Measurements from ENCODE around the gene ITGB1BP1.

ITGB1BP1 gene, protein sequence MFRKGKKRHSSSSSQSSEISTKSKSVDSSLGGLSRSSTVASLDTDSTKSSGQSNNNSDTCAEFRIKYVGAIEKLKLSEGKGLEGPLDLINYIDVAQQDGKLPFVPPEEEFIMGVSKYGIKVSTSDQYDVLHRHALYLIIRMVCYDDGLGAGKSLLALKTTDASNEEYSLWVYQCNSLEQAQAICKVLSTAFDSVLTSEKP

DNA sequence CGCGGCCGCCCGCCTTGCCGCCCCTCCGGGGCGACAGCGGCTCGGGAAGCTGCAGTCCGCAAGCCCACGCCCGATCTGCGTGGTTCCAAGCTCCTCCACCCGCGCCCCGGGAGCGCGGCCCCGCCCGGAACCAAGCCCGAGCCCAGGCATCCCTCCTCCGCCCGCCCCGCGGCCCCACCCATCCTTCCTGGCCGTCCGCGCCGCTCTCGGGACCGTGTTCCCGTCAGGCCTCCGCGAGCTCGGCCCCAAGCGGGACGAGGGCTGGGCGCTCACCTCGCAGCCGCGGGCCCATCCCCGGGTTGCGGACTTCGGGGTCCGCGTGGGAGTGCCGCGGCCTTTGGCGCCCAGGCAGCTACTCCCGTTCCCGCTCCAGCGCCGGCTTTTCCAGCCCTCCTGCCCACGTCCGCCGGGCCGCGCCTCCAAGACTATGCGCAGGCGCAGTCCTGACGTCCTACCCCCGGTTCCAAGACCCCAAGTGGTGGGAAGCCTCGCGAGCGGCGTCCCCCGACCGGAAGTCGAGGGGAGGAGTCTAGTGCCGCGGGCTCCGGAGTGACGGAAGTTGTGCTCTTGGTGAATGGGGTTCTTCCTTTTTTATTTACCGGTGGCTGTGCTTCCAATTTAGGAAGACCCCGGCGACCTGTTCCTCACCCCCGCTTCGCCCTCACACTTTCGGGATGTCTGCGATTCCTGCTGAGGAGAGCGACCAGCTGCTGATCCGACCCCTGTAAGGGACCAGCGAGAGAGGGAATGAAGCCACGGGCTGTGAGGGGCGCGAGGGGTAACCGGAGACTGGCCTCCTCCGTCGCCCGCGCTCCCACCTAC lies at the start of gene ITGB1BP1, which contains the start of gene CPSF3:
TSS of gene ITGB1BP1 (minus strand) at position 429 of the 822 bp plus-strand sequence. CDS start 4,831 bp downstream, outside the sequence.
TSS of gene CPSF3 (plus strand) at position 555 of the 822 bp plus-strand sequence. CDS start at position 675, 120 bp downstream.
- ATAC-seq = peak; percentile 85 to 88

DNA sequence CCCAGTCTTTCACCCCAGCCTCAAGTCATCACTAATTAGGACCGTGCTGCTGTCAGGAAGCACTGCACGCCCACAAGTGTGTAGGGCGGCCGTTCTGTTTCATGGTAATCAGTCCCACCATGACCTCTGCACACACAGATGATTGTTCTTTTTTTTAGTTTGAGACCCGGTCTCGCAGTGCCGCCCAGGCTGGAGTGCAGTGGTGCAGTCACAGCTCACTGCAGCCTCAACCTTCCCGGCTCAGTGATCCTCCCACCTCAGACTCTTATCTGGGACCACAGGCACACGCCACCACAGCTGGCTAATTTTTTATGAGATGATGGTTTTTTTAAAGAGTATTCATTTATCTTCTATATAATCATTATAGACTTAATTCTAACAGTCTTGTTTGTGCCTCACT lies 49.2 kb upstream of the ITGB1BP1 start:
- ATAC-seq = no peak

DNA sequence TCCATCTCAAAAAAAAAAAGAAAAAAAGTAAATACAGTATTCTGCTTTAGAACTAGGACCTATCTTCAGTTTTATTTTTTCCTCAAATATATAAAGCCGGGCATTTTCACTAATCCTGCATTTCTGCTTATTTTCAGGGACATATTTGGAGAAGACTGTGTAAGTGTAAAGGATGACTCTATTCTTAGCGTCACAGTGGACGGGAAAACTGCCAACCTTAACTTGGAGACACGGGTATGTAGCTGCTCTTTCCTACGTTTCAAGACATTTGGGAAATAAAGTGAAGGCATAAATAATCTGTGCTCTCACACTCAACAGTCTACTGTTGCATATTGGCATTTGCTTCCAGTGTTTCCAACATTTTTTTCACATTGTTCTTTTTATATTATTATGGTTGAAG lies 47.9 kb upstream of the ITGB1BP1 start:
- no peak for ATAC-seq

DNA sequence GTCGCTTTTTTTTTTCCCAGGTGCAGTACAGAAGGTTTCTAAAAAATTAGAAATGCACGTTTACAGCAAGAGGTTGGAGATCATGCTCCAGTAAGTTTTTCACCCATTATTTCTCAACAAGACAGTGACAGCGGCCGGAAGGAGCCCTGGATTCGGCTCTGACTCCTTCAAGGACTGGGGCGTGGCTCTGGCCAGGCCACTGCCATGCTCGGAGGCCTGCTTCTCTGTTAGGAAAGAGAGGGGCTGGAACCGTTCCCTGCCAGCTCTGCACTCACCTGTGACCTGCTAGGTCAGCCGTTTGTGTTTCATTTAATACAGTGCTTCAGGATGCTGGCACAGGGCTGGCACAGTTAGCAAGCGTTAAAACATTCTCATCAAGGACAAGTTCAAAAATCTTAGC lies 44.4 kb upstream of the ITGB1BP1 start:
- ATAC-seq = no peak

DNA sequence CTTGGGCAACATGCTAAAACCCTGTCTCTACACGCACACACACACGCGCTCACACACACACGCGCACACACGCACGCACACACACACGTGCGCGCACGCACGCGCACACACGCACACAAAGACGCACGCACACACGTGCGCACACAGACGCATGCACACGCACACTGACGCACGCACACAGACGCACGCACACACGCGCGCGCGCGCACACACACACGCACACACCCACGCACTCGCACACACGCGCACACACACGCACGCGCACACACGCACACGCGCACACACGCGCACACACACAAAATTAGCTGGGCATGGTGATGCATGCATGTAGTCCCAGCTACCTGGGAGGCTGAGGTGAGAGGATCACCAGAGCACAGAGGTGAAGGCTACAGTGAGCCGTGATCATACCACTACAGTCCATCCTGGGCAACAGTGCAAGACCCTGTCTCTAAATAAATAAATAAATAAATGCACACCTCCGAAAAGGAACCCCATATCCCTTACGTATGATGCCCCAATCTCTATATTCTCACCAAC lies 42.9 kb upstream of the ITGB1BP1 start:
- ATAC-seq = no peak

DNA sequence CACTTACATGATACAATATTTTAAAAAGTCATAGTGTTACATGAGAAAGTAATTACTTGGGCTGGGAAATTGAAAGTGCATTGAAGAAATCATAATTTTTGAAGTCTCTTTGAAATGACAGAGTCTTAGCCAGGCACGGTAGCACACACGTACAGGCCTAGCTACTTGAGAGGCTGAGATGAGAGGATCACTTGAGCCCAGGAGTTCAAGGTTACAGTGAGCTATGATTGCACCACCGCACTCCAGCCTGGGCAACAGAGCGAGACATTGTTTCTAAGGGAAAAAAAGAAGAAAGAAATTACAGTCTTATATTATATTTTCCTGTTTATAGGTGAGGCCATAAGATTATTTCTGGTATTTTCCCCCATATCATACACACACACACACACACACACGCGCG lies 41.8 kb upstream of the ITGB1BP1 start:
- ATAC-seq = no peak

DNA sequence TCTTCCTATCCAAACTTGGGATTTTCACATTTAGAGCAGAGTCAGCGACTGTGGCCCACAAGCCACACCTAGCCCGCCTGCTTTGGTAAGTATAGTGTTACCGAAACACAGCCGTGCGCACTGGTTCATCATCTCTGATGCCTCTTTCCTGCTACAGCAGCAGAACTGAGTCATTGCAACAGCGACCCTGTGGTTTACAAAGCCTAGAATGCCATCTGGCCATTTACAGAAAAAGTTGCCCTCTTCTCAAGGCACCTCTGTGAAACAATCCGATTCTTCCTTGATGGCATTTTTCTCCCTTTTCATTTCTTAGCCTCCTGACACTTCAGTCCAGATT lies 40.3 kb upstream of the ITGB1BP1 start:
- peak; percentile 67 to 77 for ATAC-seq

DNA sequence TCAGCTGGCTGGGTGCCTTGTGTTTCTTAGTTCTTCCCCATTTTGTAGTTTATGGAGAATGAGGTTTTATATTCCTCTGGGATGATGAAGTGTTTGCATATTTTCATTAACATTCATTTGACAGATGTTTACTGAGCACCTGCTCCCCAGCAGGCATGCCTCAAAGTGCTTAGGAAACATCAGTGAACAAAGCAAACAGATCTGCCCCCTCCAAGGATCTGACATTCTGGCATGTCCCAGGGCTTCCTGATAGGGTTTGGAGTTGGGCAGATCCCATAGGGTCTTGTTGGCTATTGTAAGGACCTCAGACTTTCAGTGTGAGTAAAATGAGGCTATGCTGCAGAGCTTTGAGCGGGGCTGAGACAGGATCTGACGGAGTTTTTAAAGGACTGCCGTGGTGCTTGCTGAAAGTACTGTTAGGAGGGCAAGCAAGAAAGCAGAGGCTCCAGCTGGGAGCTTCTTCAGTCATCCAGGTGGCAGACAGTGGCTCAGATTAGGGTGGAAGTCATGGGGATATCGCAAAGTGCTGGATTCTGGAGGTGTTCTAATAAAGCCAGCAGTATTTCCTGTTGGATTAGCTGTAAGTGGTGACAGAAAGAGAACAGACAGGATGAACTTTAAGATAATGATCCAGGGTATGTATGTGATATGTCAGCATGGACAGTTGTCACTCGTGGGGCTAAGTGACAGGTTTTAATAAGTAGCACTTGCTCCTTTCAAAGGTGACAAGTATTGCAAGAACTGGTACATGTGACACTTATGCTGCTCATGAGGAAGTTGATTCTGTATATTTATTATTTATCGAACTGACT lies 39.8 kb upstream of the ITGB1BP1 start:
- ATAC-seq = no peak

DNA sequence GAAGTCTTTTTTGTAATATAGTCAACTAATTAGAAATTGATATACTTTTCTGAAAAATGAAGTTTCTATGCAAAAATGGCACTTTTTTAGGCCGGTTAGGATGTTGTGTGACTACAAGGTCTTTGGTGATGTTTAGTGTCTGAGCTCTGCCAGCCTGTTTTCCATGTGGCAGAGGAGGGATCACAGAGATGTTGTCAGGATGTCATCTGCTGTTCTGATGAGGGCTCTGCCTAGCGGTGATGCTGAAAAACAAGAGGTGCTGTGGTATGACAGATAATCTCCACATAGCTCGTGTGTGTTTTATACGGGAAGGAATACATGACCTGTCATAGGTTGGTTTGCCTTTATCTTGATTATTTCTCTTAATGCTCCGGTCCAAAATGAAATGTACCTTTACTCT lies 39.0 kb upstream of the ITGB1BP1 start:
- ATAC-seq = no peak

DNA sequence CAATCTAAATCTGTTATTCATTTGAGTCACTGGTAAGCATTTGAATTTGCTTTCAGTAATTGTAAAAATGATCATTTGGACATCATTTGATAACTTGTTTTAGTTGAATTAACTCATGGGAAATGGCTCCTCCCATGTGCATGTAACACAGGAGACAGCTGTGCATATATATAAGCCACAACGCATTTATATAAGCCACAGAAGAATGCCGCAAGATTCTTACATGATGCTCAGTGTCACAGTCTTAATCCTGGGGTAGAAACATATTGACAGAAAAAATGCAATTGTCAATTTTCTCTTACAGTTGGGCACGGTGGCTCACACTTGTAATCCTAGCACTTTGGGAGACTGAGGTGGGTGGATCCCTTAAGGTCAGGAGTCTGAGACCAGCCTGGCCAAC lies 37.8 kb upstream of the ITGB1BP1 start:
- ATAC-seq = no peak

DNA sequence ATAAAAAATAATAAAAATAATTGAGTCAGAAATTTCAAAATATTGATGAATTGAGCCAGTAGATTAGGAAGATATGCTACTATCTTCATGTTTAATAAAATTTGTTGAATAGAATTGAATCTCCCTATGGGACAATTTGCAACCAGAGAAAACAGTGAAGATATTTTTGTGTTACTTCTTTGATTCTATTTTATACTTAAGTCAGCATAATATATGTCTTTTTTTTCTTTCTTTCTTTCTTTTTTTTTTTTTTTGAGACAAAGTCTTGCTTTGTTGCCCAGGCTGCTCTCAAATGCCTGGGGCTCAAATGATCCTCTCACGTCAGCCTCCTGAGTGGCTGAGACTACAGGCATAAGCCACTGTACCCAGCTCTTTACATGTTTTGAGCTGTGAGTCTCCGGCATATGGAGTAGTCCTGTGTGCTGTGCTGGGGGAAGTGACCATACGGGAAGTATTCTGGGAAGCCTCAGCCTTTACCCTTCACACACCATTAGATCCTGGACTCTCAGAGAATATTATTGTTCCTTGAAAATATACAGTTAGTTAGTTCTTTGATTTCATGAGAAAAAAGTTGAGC lies 37.2 kb upstream of the ITGB1BP1 start:
- no peak for ATAC-seq

DNA sequence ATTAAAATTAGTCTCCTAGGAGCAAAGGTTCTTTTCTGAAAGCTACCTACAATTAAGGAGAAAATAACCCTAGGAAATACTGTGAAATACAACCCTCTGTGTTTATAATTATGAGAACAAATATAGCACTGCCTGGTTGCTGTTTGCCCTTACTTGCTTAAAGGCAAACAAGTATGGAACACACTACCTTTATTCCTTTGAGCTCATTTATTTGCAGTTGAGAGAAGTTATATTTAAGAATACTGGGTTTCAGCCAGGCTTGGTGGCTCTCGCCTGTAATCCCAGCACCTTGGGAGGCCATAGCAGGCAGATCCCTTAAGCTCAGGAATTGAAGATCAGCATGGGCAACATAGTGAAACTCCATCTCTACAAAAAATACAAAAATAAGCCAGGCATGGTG lies 27.9 kb upstream of the ITGB1BP1 start:
- ATAC-seq = no peak

DNA sequence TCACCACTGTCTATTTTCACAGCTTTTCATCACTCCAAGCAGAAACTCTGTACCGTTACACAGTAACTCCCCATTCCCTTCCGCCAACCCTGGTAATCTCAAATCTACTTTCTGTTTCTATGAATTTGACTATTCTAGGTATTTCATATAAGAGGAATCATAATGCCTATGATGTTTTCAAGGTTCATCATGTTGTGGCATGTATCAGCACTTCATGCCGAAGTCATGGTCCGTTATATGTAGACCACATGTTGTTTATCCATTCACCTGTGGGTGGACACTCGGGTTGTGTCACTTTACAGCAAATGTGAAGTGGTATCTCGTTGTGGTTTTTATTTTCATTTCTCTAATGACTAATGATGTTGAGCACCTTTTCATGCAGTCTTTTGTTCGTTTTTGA lies 21.8 kb upstream of the ITGB1BP1 start:
- peak; percentile 90 to 94 for ATAC-seq

DNA sequence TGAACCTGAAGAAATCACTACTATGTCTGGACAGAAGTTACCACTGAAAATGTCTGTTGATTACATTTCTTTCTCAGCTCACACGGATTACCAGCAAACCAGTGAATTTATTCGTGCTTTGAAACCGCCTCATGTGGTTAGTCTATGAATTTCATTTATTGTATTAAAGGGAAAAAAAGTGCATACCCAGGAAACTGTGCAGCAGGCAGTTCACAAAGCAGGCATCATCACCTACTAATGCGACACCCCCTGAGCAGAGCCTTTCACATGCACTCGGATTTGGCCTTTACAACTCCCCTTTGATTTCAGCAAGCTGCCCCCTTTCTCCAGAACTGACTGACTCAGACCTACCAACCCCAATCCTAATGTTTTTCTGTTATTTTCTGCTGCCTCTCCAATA lies 20.2 kb upstream of the ITGB1BP1 start:
- ATAC-seq = no peak

DNA sequence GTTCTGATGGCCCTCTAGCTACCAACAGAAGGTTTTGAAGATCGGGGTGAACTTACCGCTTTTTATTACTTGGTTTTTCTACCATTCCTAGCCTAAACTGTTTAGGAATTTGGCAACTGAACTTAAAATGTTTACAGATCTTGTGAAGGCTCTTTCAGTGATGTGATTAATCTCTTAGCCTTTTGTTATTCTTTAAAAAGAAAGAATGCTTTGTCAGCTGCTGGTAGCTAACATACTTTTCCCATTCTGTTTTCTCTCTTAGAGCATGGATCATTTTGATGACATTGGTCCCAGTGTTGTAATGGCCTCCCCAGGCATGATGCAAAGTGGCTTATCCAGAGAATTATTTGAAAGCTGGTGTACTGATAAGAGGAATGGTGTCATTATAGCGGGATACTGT lies 18.2 kb upstream of the ITGB1BP1 start:
- no peak for ATAC-seq

DNA sequence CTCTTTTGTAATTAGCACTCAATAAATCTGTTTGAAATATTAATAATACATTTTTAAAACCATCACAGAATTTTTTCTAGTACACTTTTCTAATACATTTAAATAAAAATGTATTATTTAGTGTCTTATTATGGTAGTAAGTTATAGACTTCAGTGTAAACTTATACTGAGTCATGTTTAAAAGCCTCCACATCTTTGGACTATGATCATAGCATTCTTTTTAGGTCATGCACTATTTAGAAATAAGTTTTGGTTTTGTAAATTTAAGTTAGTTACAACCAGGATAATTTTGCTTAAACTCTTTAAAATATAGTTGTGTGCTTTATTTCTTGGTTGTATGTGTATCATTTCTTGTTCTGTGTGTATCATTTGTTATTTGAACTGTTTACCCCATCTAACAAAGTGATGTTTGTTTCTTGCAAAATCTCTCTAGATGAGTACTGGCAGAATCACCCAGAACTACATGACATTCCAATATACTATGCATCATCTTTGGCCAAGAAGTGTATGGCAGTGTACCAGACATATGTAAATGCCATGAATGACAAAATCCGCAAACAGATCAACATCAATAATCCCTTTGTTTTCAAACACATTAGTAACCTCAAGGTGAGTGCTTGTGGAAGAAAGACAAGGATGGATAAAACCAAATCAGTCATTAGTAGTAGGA lies 16.9 kb upstream of the ITGB1BP1 start:
- ATAC-seq = no peak

DNA sequence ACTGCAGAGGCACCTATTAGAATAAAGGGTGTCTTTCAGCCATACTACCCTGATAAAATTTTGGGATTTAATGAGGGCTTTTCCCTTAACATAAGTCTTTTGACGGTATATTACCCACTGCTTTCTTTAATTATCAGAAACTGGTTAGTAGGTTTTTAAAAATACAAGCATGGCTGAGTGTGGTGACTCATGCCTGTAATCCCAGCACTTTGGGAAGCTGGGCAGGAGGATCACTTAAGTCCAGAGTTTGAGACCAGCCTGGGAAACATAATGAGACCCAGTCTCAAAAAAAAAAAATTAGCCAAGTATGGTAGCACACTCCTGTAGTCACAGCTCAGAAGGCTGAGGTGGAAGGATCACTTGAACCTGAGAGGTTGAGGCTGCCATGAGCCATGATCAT lies 16.2 kb upstream of the ITGB1BP1 start:
- ATAC-seq = no peak

DNA sequence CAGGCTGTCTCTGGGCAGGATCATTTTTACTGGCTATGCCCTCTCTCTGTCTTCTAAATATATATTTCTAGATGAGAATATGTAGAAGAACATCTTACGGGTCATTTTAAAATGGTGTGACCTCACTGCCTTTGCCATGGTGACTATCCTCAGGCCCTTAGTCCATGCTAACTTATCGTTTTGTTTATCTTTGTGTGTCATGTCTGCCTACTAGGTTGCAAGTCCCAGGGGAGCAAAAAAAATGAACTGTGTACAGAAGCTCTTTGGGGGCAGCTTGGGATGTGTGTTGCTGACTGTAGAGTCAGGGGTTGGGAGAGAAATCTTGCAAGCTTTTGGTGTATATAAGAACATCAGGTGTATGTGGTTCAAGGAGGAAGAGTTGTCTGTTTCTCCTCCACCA lies 11.2 kb upstream of the ITGB1BP1 start:
- no peak for ATAC-seq

DNA sequence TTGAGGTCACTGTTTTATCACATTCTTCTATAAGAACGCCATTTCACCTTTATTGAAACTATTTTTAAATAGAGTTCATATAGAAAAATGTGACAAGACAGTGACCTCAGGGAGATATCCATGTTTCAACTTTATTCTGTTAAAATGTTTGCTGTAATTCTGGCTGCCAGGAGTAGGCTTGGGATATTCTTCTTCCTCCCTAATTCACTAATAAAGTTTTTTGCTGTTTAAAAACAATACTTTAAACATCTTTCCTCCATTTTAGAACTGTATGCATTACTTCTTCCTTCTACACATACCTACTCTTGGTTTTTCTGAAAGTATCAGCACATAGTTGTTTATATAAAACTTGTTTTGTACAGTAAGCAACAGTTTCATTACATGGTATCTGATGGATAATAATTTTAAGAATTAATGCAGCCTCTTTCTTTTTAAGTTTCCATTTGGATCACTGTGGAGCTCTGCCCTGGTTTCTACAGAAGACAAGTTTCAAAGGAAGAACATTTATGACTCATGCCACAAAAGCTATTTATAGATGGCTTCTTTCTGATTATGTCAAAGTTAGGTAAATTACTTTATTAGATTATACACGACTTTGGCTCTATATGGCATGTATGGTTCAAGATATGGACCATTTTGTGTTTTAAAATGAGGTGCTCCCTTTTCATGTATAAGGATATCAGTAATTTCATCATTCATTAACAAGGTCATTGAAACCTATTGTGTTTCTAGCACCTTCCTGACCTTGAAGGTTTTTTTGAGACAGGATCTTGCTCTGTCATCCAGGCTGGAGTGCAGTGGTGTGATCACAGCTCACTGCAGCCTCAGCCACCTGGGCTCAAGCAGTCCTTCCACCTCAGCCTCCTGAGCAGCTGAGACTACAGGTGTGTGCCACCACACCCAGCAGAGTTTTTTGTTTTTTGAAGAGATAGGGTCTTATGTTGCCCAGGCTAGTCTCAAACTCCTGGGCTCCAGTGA lies 7.3 kb upstream of the ITGB1BP1 start:
- ATAC-seq = peak; percentile 72 to 81

DNA sequence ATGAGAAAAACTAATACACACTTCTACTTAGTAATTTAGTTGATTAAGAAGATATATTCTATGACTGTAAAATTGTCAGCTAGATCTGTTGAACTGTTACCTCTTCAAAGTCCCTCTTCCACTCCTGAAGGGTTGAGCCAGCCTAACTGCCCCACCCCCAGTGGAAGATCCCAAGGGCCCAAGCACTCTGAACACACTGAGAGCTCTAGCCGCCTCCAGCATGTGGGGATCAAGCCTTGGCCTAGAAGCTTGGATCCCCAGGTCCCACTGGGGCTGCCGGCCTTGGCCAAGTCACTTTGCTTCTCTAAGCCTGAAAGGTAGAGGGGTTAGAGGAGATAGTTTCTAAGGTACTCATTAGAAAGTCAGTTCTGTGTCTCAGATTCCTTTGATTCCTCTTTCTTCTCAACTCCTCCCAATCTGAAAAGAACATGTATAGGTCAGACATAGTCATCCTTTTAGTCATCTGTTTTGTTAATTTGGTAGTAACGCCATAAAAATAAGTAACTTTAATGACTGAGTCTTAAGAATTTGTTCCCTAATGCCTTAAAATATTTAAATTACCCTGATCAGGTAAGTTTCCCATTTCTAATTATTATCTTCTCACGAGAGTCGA lies 5.7 kb upstream of the ITGB1BP1 start:
- ATAC-seq = no peak

Data from activated CD4-positive, CD25-positive, alpha-beta regulatory T cell treated with anti-CD3 and anti-CD28 coated beads, Interleukin-2, amount 50 U/mL, for 24 hours (primary cell).